DND-41 (cell line): ENCODE results near the gene WHRN.

ENCODE experiments used
- ATAC-seq: fragments of 200-7000 bp; cut with Tn5 transposase; 3 replicates; pipeline ENCODE4 v1.9.1; 2021; ENCODE audit warnings: low read depth; ENCODE audit not compliant: insufficient read depth
- DNase-seq: peaks from one replicate; pipeline ENCODE4 v3.0.0-alpha.2; 2020
- H2AFZ ChIP-seq: 2 replicates; pipeline ENCODE4 v1.6.0; 2012; ENCODE audit warnings: low read depth, low read length
- H3K27ac ChIP-seq: 2 replicates; pipeline ENCODE4 v1.5.1; 2012; ENCODE audit warnings: low read length, inconsistent platforms
- H3K27me3 ChIP-seq: fragments of 200-600 bp; sonication (generic); 2 replicates; pipeline ENCODE4 v1.6.0; 2012; ENCODE audit warnings: low read length, mild to moderate bottlenecking, inconsistent platforms; ENCODE audit not compliant: insufficient read depth, poor library complexity
- H3K36me3 ChIP-seq: 2 replicates; pipeline ENCODE4 v1.5.1; 2012; ENCODE audit warnings: low read length, inconsistent platforms; ENCODE audit not compliant: insufficient read depth
- H3K4me1 ChIP-seq: 2 replicates; pipeline ENCODE4 v1.5.1; 2012; ENCODE audit warnings: mild to moderate bottlenecking, low read length; ENCODE audit not compliant: insufficient read depth
- H3K4me2 ChIP-seq: 2 replicates; pipeline ENCODE4 v1.6.0; 2012; ENCODE audit warnings: mild to moderate bottlenecking, moderate library complexity, low read length, inconsistent platforms; ENCODE audit not compliant: insufficient read depth
- H3K4me3 ChIP-seq, 2 experiments: fragments of 200-600 bp in 1 of 2; shearing (Covaris generic) in 1 of 2; 2 replicates each; pipeline ENCODE4 v1.5.1; 2012 to 2016; ENCODE audit warnings: inconsistent platforms in 2 of 2, low read length in 2 of 2, mild to moderate bottlenecking in 2 of 2, low read depth in 1 of 2, moderate library complexity in 1 of 2
- H3K79me2 ChIP-seq: 2 replicates; pipeline ENCODE4 v1.6.0; 2012; ENCODE audit warnings: low read length, inconsistent platforms; ENCODE audit not compliant: insufficient read depth
- H3K9ac ChIP-seq: 2 replicates; pipeline ENCODE4 v1.6.0; 2012; ENCODE audit warnings: low read depth, mild to moderate bottlenecking, inconsistent platforms, low read length, moderate library complexity
- H3K9me3 ChIP-seq: 2 replicates; pipeline ENCODE4 v1.5.1; 2012; ENCODE audit warnings: low read length, moderate library complexity, mild to moderate bottlenecking, inconsistent platforms; ENCODE audit not compliant: insufficient read depth, severe bottlenecking
- H4K20me1 ChIP-seq: 2 replicates; pipeline ENCODE4 v1.6.0; 2012; ENCODE audit warnings: low read length; ENCODE audit not compliant: insufficient read depth
- CTCF ChIP-seq: IDR thresholded peaks from 2 replicates; pipeline ENCODE4 v1.5.1; 2012; ENCODE audit warnings: borderline replicate concordance, low read length, moderate library complexity, mild to moderate bottlenecking; ENCODE audit not compliant: poor library complexity, severe bottlenecking; ENCODE audit errors: extremely low read depth
- EZH2 ChIP-seq: IDR thresholded peaks from 3 replicates; pipeline ENCODE4 v1.6.1; 2012; ENCODE audit warnings: borderline replicate concordance, low read depth, mild to moderate bottlenecking, moderate library complexity, low read length, inconsistent platforms; ENCODE audit not compliant: severe bottlenecking

Gene WHRN

GRCh38 chr9:114426046-114426948 lies 79.0 kb downstream of the WHRN start:
- DNase-seq (no peak), ATAC-seq (no peak)
- Histone ChIP-seq H2AFZ (no peak overlapping the region), H3K27me3 (peaks cover 4% of the 10 kb centered on the region), H4K20me1 (no peaks in the 10 kb centered on the region), H3K4me1 (no peaks in the 10 kb centered on the region), H3K36me3 (no peaks in the 10 kb centered on the region), H3K9me3 (no peaks in the 10 kb centered on the region), H3K79me2 (no peaks in the 10 kb centered on the region), H3K9ac (no peak overlapping the region), H3K4me3 (no peak overlapping the region), H3K27ac (no peak overlapping the region), H3K4me2 (no peak overlapping the region)
- no peak for TF ChIP-seq EZH2
- TF ChIP-seq CTCF: no peak

DNA sequence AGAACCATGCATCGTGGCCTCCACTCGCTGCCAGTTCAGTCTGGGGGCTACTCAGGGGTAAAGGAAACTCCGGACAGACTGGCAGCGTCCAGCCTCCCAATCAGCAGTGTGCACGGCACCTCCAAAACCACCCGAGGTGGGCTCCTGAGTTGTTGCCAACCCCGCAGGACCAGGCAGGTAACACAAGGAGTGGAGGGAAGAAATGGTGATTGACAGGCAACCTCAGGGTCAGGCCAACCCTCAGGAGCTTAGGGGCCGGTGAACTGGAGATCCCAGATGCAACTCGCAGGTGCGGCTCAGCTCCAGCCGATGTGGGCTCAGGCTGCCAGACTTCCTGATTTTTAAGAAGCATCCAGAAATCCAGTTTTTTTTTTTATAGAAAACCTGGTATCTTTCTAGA lies 80.1 kb downstream of the WHRN start:
- H3K9ac ChIP-seq: no peak overlapping the region
- H2AFZ ChIP-seq: no peak overlapping the region
- H3K4me2 ChIP-seq: no peak overlapping the region
- DNase-seq (no peak), ATAC-seq (no peak)
- H3K79me2 ChIP-seq: no peaks in the 10 kb centered on the region
- H4K20me1 ChIP-seq: no peaks in the 10 kb centered on the region
- peaks cover 3% of the 10 kb centered on the region for H3K27me3 ChIP-seq
- H3K4me3 ChIP-seq: no peak overlapping the region
- H3K9me3 ChIP-seq: no peaks in the 10 kb centered on the region
- no peaks in the 10 kb centered on the region for H3K36me3 ChIP-seq
- H3K4me1 ChIP-seq: no peaks in the 10 kb centered on the region
- no peak for TF ChIP-seq CTCF
- TF ChIP-seq EZH2: no peak
- H3K27ac ChIP-seq: no peak overlapping the region

DNA sequence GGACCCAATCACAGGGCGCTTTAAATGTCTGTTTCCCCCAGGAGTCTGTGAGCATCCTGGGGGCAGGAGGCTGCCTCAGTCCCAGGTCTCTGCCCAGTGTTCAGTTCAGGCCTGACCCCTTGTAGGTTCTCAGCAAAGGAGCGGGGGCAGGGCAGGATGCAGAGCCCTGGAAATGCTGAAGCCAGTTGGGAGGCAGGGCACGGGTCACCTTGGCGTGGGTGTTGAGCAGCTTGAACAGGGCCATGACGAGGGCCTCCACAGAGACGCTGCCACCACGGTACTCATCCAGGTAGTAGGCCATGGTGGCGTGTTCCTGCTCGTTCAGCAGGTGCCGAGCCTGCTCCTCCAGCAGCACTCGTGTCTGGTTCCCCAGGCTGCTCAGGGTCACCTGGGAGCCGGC lies 81.1 kb downstream of the WHRN start:
- no peaks in the 10 kb centered on the region for H3K4me1 ChIP-seq
- DNase-seq (no peak), ATAC-seq (no peak)
- no peak overlapping the region for H3K4me3 ChIP-seq
- no peaks in the 10 kb centered on the region for H3K9me3 ChIP-seq
- H3K9ac ChIP-seq: no peak overlapping the region
- H2AFZ ChIP-seq: no peak overlapping the region
- H3K27ac ChIP-seq: no peak overlapping the region
- H3K36me3 ChIP-seq: no peaks in the 10 kb centered on the region
- H3K4me2 ChIP-seq: no peak overlapping the region
- no peak for TF ChIP-seq EZH2
- no peak for TF ChIP-seq CTCF
- no peaks in the 10 kb centered on the region for H4K20me1 ChIP-seq
- H3K27me3 ChIP-seq: no peaks in the 10 kb centered on the region
- no peaks in the 10 kb centered on the region for H3K79me2 ChIP-seq
